GM18519 (cell line): ENCODE results near the gene AHNAK.
"Not testable (repeated sequence)": the region's sequence is repeated elsewhere in the genome, so short reads cannot be mapped to it uniquely, and the experiment has no call there.

Experiments
- ATAC-seq: cut with Tn5 transposase; IDR thresholded peaks from one replicate; pipeline ENCODE4 v1.9.1; 2021; ENCODE audit warnings: mild to moderate bottlenecking, moderate library complexity; ENCODE audit not compliant: unreplicated experiment, low FRiP score

The AHNAK gene

GRCh38 chr11:62466444-62466843, 80.2 kb downstream of the AHNAK start:
- ATAC-seq: no peak

GRCh38 chr11:62464655-62465054, 82.0 kb downstream of the AHNAK start:
- ATAC-seq: no peak

GRCh38 chr11:62463121-62463542, 83.5 kb downstream of the AHNAK start:
- ATAC-seq: no peak

- ATAC-seq: no peak
These were observed 84.1 kb downstream of the AHNAK start for GRCh38 chr11:62462508-62462892.

- ATAC-seq: no peak
These were observed 84.7 kb downstream of the AHNAK start for GRCh38 chr11:62461740-62462507.

- no peak for ATAC-seq
These were observed 87.5 kb downstream of the AHNAK start for GRCh38 chr11:62459080-62459479.

- ATAC-seq: no peak
These were observed 88.2 kb downstream of the AHNAK start for GRCh38 chr11:62458212-62459002.

GRCh38 chr11:62457478-62457877, 89.1 kb downstream of the AHNAK start:
- ATAC-seq: no peak

- no peak for ATAC-seq
These were observed 90.0 kb downstream of the AHNAK start for GRCh38 chr11:62456630-62457029.

- no peak for ATAC-seq
These were observed 93.7 kb downstream of the AHNAK start for GRCh38 chr11:62452839-62453468.

GRCh38 chr11:62452261-62452660, 94.3 kb downstream of the AHNAK start:
- no peak for ATAC-seq

- no peak for ATAC-seq
These were observed 95.4 kb downstream of the AHNAK start for GRCh38 chr11:62451241-62451621.

GRCh38 chr11:62450543-62451240, 95.9 kb downstream of the AHNAK start:
- no peak for ATAC-seq

GRCh38 chr11:62449912-62450311, 96.7 kb downstream of the AHNAK start:
- not testable (repeated sequence) for ATAC-seq

- no peak for ATAC-seq
These were observed 97.2 kb downstream of the AHNAK start for GRCh38 chr11:62449451-62449851.

- ATAC-seq: no peak
These were observed 100.5 kb downstream of the AHNAK start for GRCh38 chr11:62446091-62446490.

GRCh38 chr11:62445314-62445740, 101.3 kb downstream of the AHNAK start:
- no peak for ATAC-seq

GRCh38 chr11:62444835-62445234, 101.8 kb downstream of the AHNAK start:
- no peak for ATAC-seq

- no peak for ATAC-seq
These were observed 102.3 kb downstream of the AHNAK start for GRCh38 chr11:62444236-62444833.
